Stimulated activated effector memory CD8-positive, alpha-beta T cell treated with anti-CD3 and anti-CD28 coated beads, Interleukin-12 subunit alpha, Interleukin-12 subunit beta, amount 100 ng/mL, for 72 hours (primary cell): Measurements from ENCODE around the gene MKRN1.
A peak's percentile ranks its signal among the peaks of the same experiment; 100 is the strongest.
"Not testable (repeated sequence)": the region's sequence is repeated elsewhere in the genome, so short reads cannot be mapped to it uniquely, and the experiment has no call there.

ENCODE experiments used
- ATAC-seq: fragments of 150-1000 bp; cut with Tn5 transposase; 2 replicates; pipeline ENCODE4 v1.10.0; 2021
- DNase-seq, 2 donors: peaks; one replicate each; pipeline ENCODE4 v3.0.0; 2021 to 2022; ENCODE audit warnings: low spot score in 2 of 2
- H3K27ac Mint-ChIP-seq: one replicate; pipeline ENCODE4 v1.8.0; 2022; ENCODE audit warnings: mild to moderate bottlenecking, mixed read lengths
- H3K36me3 Mint-ChIP-seq: one replicate; pipeline ENCODE4 v1.8.0; 2022; ENCODE audit warnings: mild to moderate bottlenecking, mixed read lengths
- H3K4me1 Mint-ChIP-seq: one replicate; pipeline ENCODE4 v1.8.0; 2022; ENCODE audit warnings: mixed read lengths
- H3K4me3 Mint-ChIP-seq: one replicate; pipeline ENCODE4 v1.8.0; 2022; ENCODE audit warnings: mild to moderate bottlenecking, mixed read lengths
- H3K9me3 Mint-ChIP-seq: one replicate; pipeline ENCODE4 v1.8.0; 2022; ENCODE audit warnings: mixed read lengths

MKRN1 gene

DNA sequence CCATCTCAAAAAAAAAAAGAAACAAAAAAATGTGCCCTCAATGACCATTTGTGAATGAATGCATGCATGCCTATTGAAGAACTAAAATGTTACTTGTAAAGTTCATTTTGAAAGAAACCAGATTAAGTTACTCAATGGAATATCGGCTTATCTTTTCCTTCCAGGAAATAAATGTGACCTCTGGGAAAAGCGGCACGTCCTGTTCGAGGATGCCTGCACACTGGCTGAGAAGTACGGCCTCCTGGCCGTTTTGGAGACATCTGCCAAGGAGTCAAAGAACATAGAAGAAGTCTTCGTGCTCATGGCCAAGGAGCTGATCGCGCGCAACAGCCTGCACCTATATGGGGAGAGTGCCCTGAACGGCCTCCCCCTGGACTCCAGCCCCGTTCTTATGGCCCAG, 53.6 kb downstream of the MKRN1 start:
- Mint-ChIP-seq H3K27ac (no peak overlapping the region), H3K4me1 (no peaks in the 10 kb centered on the region), H3K36me3 (peaks cover 7% of the 10 kb centered on the region), H3K4me3 (no peak overlapping the region), H3K9me3 (no peaks in the 10 kb centered on the region)
- ATAC-seq (no peak), DNase-seq (no peak)

DNA sequence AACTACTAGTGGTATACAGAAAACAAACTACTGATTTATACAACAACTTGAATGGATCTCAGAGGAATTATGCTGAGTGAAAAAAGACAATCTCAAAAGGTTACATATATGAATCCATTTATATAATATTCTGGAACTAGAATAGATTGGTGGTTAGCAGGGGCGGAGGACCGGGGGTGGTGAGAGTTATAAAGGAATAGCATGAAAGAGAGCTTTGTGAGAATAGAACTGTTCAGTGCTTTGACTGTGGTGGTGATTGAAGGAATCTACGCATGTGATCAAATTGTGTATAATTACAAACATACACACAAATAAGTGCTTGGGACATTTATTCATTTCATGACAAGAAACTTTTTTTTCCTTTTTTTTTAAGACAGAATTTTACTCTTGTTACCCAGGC, 55.8 kb downstream of the MKRN1 start:
- ATAC-seq (no peak), DNase-seq (no peak)
- H3K36me3 Mint-ChIP-seq = peaks cover 7% of the 10 kb centered on the region
- no peak overlapping the region for H3K4me3 Mint-ChIP-seq
- H3K9me3 Mint-ChIP-seq = no peaks in the 10 kb centered on the region
- H3K27ac Mint-ChIP-seq = no peak overlapping the region
- H3K4me1 Mint-ChIP-seq = no peaks in the 10 kb centered on the region

GRCh38 chr7:140421521-140421920, 57.8 kb downstream of the MKRN1 start:
- DNase-seq (no peak), ATAC-seq (no peak)
- Mint-ChIP-seq H3K36me3 (no peaks in the 10 kb centered on the region), H3K4me1 (no peaks in the 10 kb centered on the region), H3K4me3 (no peak overlapping the region), H3K27ac (no peak overlapping the region), H3K9me3 (no peaks in the 10 kb centered on the region)

DNA sequence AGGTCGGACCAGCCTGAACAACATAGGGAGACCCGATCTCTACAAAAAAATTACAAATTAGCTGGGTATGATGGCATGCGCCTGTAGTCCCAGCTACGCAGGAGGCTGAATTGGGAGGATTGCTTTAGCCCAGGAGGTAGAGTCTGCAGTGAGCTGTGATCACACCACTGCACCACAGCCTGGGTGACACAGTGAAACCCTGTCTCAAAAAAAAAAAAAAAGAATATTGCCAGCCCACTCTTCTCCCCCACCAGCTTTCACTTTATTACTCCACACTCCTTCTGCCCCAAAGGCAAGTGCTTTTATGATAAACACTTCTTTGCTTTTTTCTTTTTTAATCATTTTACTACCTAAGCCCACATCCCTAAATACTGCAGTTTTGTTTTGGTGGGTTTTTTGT, 60.7 kb downstream of the MKRN1 start:
- H3K4me1 Mint-ChIP-seq = no peaks in the 10 kb centered on the region
- no peaks in the 10 kb centered on the region for H3K36me3 Mint-ChIP-seq
- H3K27ac Mint-ChIP-seq = no peak overlapping the region
- ATAC-seq (no peak), DNase-seq (no peak)
- H3K9me3 Mint-ChIP-seq = no peaks in the 10 kb centered on the region
- H3K4me3 Mint-ChIP-seq = no peak overlapping the region

DNA sequence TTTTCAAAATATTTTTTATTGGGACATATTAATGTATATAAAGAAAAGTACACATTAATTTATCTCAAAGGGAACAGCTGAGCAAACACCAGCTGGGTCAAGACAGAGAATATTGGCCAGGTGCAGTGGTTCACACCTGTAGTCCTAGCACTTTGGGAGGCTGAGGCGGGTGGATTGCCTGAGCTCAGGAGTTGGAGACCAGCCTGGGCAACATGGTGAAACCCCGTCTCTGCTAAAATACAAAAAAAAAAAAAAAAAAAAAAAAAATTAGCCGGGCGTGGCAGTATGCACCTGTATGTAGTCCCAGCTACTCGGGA, 61.2 kb downstream of the MKRN1 start:
- DNase-seq, H3K4me1 Mint-ChIP-seq, ATAC-seq, H3K9me3 Mint-ChIP-seq, H3K36me3 Mint-ChIP-seq, H3K4me3 Mint-ChIP-seq, H3K27ac Mint-ChIP-seq: not testable (repeated sequence)

- H3K4me3 Mint-ChIP-seq = no peak overlapping the region
- ATAC-seq = no peak
Observed at GRCh38 chr7:140417456-140418155, 61.7 kb downstream of the MKRN1 start.

DNA sequence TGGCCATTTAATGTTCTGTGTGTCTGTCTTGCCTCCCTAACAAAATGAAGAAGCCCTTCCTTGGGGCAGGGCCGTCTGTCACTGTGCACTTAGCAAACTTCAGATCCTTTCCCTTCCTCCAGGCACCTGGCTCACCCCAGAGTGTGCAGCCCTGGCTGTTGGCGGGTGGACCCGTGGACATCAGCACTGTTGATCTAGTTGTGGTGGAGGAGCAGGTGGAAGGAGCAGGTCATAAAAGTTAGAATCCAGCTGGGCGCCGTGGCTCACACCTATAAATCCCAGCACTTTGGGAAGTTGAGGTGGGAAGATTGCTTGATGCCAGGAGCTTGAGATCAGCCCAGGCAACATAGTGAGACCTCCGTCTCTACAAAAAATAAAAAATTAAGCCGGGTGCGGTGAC, 62.7 kb downstream of the MKRN1 start:
- ATAC-seq = no peak
- H3K4me1 Mint-ChIP-seq = no peaks in the 10 kb centered on the region
- H3K36me3 Mint-ChIP-seq = peaks cover 3% of the 10 kb centered on the region
- H3K9me3 Mint-ChIP-seq = no peaks in the 10 kb centered on the region
- H3K27ac Mint-ChIP-seq = no peak overlapping the region
- no peak for DNase-seq
- H3K4me3 Mint-ChIP-seq = no peak overlapping the region

More at GRCh38 chr7:140417456-140418155, 61.7 kb downstream of the MKRN1 start:
- Mint-ChIP-seq H3K9me3 (no peaks in the 10 kb centered on the region), H3K4me1 (no peaks in the 10 kb centered on the region), H3K27ac (no peak overlapping the region), H3K36me3 (no peaks in the 10 kb centered on the region)
- no peak for DNase-seq

DNA sequence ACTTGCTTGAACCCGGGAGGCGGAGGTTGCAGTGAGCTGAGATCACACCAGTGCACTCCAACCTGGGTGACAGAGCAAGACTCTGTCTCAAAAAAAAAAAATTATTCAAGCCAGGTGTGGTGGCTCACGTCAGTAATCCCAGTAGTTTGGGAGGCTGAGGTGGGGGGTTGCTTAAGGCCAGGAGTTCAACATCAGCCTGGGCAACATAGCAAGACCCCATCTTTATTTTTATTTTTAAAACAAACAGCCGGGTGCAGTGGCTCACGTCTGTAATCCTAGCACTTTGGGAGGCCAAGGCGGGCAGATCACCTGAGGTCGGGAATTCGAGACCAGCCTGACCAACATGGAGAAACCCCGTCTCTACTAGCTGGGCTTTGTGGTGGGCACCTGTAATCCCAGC, 63.5 kb downstream of the MKRN1 start:
- not testable (repeated sequence) for H3K4me1 Mint-ChIP-seq, H3K9me3 Mint-ChIP-seq, DNase-seq, H3K27ac Mint-ChIP-seq, ATAC-seq, H3K4me3 Mint-ChIP-seq
- peaks cover 10% of the 10 kb centered on the region for H3K36me3 Mint-ChIP-seq

GRCh38 chr7:140415361-140415760, 63.9 kb downstream of the MKRN1 start:
- H3K4me3 Mint-ChIP-seq = no peak overlapping the region
- H3K9me3 Mint-ChIP-seq = no peaks in the 10 kb centered on the region
- no peak overlapping the region for H3K27ac Mint-ChIP-seq
- H3K36me3 Mint-ChIP-seq = peaks cover 11% of the 10 kb centered on the region
- no peaks in the 10 kb centered on the region for H3K4me1 Mint-ChIP-seq
- ATAC-seq (no peak), DNase-seq (no peak)

GRCh38 chr7:140404565-140405065, 74.7 kb downstream of the MKRN1 start:
- H3K9me3 Mint-ChIP-seq = no peaks in the 10 kb centered on the region
- no peak for ATAC-seq
- no peak for DNase-seq
- peaks cover 16% of the 10 kb centered on the region for H3K36me3 Mint-ChIP-seq
- H3K4me3 Mint-ChIP-seq = peak overlapping the region; percentile 88
- peaks cover 27% of the 10 kb centered on the region for H3K4me1 Mint-ChIP-seq
- H3K27ac Mint-ChIP-seq = peak overlapping the region; percentile 97

- Mint-ChIP-seq H3K4me1 (peaks cover 27% of the 10 kb centered on the region), H3K27ac (peak within 1 kb of the TSS; percentile 97)
- peak; percentile 9 to 60 for DNase-seq
Observed at GRCh38 chr7:140403878-140404564, 75.3 kb downstream of the MKRN1 start, which contains the start of gene RAB19. Gene RAB19, plus strand, starts transcription at chr7:140404058. Its CDS starts 3,589 bp downstream, at chr7:140407647.

More at GRCh38 chr7:140403878-140404564, 75.3 kb downstream of the MKRN1 start, which contains the start of gene RAB19:
- peaks cover 11% of the 10 kb centered on the region for H3K36me3 Mint-ChIP-seq
- ATAC-seq = peak; percentile 77
- H3K9me3 Mint-ChIP-seq = no peaks in the 10 kb centered on the region
- H3K4me3 Mint-ChIP-seq = peak within 1 kb of the TSS; percentile 88
